ENCODE data around the gene RGS16. TPM values are rescaled to one million over a fixed set of nuclear protein-coding genes. Genes with fewer than 3 reads are reported as not detected.

RGS16 gene
- total and polyA plus RNA-seq, 8 donors, result 1.8 to 19.3 (median 3.3) TPM

DNA sequence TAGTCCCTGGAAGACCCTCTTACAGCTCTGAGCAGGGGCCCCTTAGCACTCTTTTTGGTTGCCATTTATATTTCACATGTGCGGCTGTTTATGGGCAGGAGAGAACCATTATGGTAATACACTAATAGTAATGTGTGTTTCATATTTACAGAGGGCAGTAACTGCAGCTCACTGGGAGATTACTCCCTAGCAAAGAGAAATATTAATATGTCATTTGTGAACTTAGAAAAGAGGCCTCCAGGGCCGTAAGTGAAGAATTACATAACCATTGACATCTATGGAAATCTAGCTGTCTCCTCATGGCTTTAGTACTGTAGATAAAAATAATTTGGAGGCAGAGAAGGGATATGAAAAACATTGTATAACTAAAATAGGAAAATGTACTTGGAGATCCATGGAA, 23.4 kb upstream of the RGS16 start:
- Histone ChIP-seq H3K36me3 (no peaks in the 10 kb centered on the region), H3K9me3 (no peaks in the 10 kb centered on the region), H3K4me3 (no peak overlapping the region), H3K27ac (no peak overlapping the region), H3K4me1 (peaks cover 0 to 4% (median 0%) of the 10 kb centered on the region in 3 donors), H3K27me3 (no peaks in the 10 kb centered on the region)
- ATAC-seq (no peak), DNase-seq (no peak), FAIRE-seq (no peak)
- 77 to 84% methylated on average over 2 of the region's 2 CpGs for WGBS, 2 donors
- intact Hi-C loops (cut with DNase I), result no loop called here
- TF ChIP-seq, protein P1, sequence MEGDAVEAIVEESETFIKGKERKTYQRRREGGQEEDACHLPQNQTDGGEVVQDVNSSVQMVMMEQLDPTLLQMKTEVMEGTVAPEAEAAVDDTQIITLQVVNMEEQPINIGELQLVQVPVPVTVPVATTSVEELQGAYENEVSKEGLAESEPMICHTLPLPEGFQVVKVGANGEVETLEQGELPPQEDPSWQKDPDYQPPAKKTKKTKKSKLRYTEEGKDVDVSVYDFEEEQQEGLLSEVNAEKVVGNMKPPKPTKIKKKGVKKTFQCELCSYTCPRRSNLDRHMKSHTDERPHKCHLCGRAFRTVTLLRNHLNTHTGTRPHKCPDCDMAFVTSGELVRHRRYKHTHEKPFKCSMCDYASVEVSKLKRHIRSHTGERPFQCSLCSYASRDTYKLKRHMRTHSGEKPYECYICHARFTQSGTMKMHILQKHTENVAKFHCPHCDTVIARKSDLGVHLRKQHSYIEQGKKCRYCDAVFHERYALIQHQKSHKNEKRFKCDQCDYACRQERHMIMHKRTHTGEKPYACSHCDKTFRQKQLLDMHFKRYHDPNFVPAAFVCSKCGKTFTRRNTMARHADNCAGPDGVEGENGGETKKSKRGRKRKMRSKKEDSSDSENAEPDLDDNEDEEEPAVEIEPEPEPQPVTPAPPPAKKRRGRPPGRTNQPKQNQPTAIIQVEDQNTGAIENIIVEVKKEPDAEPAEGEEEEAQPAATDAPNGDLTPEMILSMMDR (IDR thresholded peaks at IDR 0.05), result no peak

DNA sequence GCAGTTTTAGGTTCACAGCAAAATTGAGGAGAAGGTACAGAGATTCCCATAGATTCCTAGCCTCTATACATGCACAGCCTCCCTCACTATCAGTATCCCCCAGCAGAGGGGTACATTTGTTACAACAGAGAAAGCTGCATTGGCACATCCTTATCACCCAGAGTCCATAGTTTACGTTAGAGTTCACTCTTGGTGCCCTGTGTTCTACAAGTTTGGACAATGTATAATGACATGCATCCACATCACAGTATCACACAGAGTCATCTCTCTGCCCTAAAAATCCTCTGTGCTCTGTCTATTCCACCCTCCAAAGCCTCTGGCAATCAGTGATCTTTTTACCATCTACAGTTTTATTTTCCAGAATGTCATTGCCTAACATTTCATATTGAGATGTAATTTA, 22.3 kb upstream of the RGS16 start:
- ATAC-seq, result no peak

DNA sequence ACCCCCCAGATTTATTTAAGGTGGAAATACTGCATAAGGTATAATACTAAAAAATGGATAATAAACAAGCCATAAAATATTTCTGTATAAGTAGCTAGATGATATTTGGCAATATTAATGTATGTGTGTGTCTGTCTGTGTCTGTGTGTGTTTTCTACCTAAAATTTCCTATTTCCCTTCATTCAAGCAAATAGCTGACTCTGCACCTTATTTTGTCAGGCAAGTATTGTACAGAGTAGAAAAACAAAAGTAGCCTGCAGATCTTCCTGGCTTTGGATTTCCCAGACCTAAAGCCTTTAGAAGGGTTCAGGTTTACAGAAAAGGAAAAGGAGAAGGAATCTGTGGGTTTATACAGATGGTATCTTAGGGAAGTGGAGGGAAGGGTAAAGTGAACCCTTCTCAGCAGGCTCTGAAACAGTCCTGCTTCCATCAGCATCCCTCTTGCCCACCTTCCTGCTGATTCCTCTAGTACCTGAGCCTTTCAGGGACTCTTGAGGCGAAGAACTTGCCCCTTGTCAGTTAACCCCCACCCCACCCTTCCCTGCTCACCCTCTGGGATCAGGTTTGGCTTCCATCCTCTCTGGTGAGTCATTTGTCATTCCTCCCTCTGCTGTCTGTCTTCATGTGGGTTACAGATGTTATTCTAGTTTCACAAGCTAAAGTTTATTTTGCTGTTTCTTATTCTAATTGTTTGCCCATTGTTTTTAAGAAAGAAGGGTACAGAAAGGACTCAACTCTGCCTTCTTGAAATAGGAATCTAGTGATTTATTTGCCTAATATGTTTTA, 21.7 kb upstream of the RGS16 start:
- no peaks in the 10 kb centered on the region for H3K27me3 ChIP-seq
- intact Hi-C loops (cut with DNase I), result no loop called here
- WGBS, 2 donors, result 54 to 64% methylated on average over 1 of the region's 1 CpG
- no peak for ATAC-seq
- no peaks in the 10 kb centered on the region for H3K4me1 ChIP-seq
- no peak overlapping the region for H3K4me3 ChIP-seq
- TF ChIP-seq, protein P1 (IDR thresholded peaks at IDR 0.05), result no peak
- H3K36me3 ChIP-seq, result no peaks in the 10 kb centered on the region
- DNase-seq, result no peak
- no peaks in the 10 kb centered on the region for H3K9me3 ChIP-seq
- H3K27ac ChIP-seq, result no peak overlapping the region
- no peak for FAIRE-seq

More for the DNA sequence above, 22.3 kb upstream of the RGS16 start:
- DNase-seq (no peak), FAIRE-seq (no peak)
- H3K27me3 ChIP-seq, result no peaks in the 10 kb centered on the region
- TF ChIP-seq, protein P1 (IDR thresholded peaks at IDR 0.05), result no peak
- no peaks in the 10 kb centered on the region for H3K4me1 ChIP-seq
- H3K9me3 ChIP-seq, result no peaks in the 10 kb centered on the region
- WGBS, 2 donors, result 54 to 63% methylated on average over 1 of the region's 1 CpG
- no peak overlapping the region for H3K4me3 ChIP-seq
- no peak overlapping the region for H3K27ac ChIP-seq
- intact Hi-C loops (cut with DNase I), result no loop called here
- no peaks in the 10 kb centered on the region for H3K36me3 ChIP-seq

DNA sequence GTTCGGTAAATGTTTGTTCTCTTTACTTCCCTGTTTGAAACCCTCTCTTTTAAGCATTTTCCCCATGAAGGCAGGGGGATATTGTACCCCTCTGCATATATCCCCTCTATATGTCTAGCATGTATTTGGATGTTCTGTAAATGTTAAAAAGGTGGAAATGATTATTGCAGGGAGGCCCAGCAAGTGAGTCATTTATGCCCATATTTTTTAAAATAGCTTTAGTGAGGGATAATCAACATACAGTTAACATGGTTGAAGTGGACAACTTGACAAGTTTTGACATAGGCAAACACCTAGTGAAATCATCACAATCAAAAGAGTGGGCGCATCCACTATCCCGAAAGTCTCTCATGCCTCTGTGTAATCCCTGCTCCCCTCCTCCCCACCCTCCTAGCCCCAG, 20.8 kb upstream of the RGS16 start:
- DNase-seq (no peak), ATAC-seq (no peak), FAIRE-seq (no peak)
- H3K4me3 ChIP-seq, result no peak overlapping the region
- no peaks in the 10 kb centered on the region for H3K4me1 ChIP-seq
- TF ChIP-seq, protein P1 (IDR thresholded peaks at IDR 0.05), result no peak
- intact Hi-C loops (cut with DNase I), result no loop called here
- no peak overlapping the region for H3K27ac ChIP-seq
- no peaks in the 10 kb centered on the region for H3K27me3 ChIP-seq
- H3K9me3 ChIP-seq, result no peaks in the 10 kb centered on the region
- WGBS, 2 donors, result 74 to 77% methylated on average over 3 of the region's 3 CpGs
- no peaks in the 10 kb centered on the region for H3K36me3 ChIP-seq

DNA sequence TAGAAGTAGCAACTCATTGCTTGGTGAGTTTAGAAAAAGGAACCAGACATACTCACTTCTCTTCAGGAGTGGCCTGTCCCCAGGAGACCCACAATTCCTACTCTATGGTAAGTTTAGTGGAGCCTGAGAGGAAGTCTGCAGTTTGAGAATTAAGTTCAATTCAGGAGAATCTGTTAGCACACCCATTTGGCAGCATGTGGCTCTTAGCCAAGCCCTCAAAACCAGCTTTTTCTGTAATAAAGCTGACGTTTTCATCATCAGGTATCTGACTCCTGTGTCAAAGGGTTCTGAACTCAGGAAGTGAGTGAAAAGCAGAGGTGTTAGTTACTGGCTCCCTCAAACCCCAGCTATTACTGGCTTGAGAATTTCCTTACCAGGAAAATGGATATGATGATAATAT, 20.4 kb upstream of the RGS16 start:
- TF ChIP-seq, protein P1 (IDR thresholded peaks at IDR 0.05), result no peak
- no peaks in the 10 kb centered on the region for H3K27me3 ChIP-seq
- H3K27ac ChIP-seq, result no peak overlapping the region
- intact Hi-C loops (cut with DNase I), result no loop called here
- DNase-seq (no peak), ATAC-seq (no peak), FAIRE-seq (no peak)
- H3K4me3 ChIP-seq, result no peak overlapping the region
- 26 to 38% methylated on average over 1 of the region's 1 CpG for WGBS, 2 donors
- no peaks in the 10 kb centered on the region for H3K36me3 ChIP-seq
- H3K9me3 ChIP-seq, result no peaks in the 10 kb centered on the region
- no peaks in the 10 kb centered on the region for H3K4me1 ChIP-seq

Measured in pancreas (tissue), 10 donors.